Right lobe of liver (tissue), 6 donors: ENCODE data around the gene NUMB. TPM values are rescaled to one million over a fixed set of nuclear protein-coding genes. Genes with fewer than 3 reads are reported as not detected.
A peak's percentile ranks its signal among the peaks of the same experiment; 100 is the strongest.

Experiments
- ATAC-seq, 4 donors: fragments of 200-7000 bp; cut with Tn5 transposase; one replicate each; pipeline ENCODE4 v1.9.1; 2020; ENCODE audit warnings: mild to moderate bottlenecking in 4 of 4, moderate library complexity in 4 of 4
- DNase-seq, 3 donors: peaks; one replicate each; pipeline ENCODE4 v3.0.0-alpha.2; 2020
- H3K27ac ChIP-seq, 3 donors: fragments of 200-600 bp; one replicate each; pipeline ENCODE4 v1.8.0; 2022
- H3K27me3 ChIP-seq, 2 donors: fragments of 200-600 bp; one replicate each; pipeline ENCODE4 v1.8.0; 2022
- H3K36me3 ChIP-seq, 4 donors: fragments of 200-600 bp; sonication (generic) in 1 of 4; one replicate each; pipeline versions ENCODE4 v1.5.1 to v1.8.0; 2017 to 2022; ENCODE audit warnings: control low read depth in 1 of 4
- H3K4me1 ChIP-seq, 4 donors: fragments of 200-600 bp; sonication (generic) in 1 of 4; one replicate each; pipeline versions ENCODE4 v1.5.1 to v1.8.0; 2017 to 2022; ENCODE audit warnings: control low read depth in 1 of 4
- H3K4me3 ChIP-seq, 3 donors: fragments of 200-600 bp; one replicate each; pipeline ENCODE4 v1.8.0; 2022
- H3K9me3 ChIP-seq, 4 donors: fragments of 200-600 bp; sonication (generic) in 1 of 4; one replicate each; pipeline versions ENCODE4 v1.5.1 to v1.8.0; 2017 to 2022; ENCODE audit warnings: control low read depth in 1 of 4
- POLR2A ChIP-seq: fragments of 450-650 bp; IDR thresholded peaks from one replicate; pipeline ENCODE4 v1.6.1; 2017; ENCODE audit warnings: antibody characterized with exemption, mild to moderate bottlenecking
- WGBS: methylation state at CpG from one replicate; pipeline ENCODE4 v1.1.6; 2018; ENCODE audit warnings: low coverage, low lambda C conversion rate; ENCODE audit not compliant: insufficient coverage; ENCODE audit errors: missing lambda C conversion rate; 5-methylcytosine and 5-hydroxymethylcytosine counted together
- intact Hi-C, 2 donors: fragments of 100-400 bp; cut with DNase I; formaldehyde crosslinking; loops; one replicate each; pipeline versions ENCODE4 v1.11.2 to v1.14.1; 2022
- total RNA-seq, 6 experiments: library from RNA; depleted of rRNA in 2 of 6; stranded (reverse); fragments of >200 nt in 2 of 6; fragmentation: NEBNext Ultra II Directional in 3 of 6; extraction: Animal tissue kit (Norgen Biotek cat#: 25700) in 3 of 6; gene quantifications; one replicate each; pipeline versions ENCODE4 v1.1.0 to v1.2.4, GENCODE V29; 2016 to 2023
- TF ChIP-seq, protein P1 (sequence below), 4 donors: fragments of 200-600 bp in 3 of 4; fragments of 450-650 bp in 1 of 4; IDR thresholded peaks; one replicate each; pipeline versions ENCODE4 v1.5.1 to v1.8.0; 2016 to 2022; ENCODE audit warnings: antibody characterized with exemption in 4 of 4, mild to moderate bottlenecking in 2 of 4
- donor health status: DM: no; HTN: yes; CAD: no.
- donor health status: DM: no; HTN: no; CAD: no.
- donor health status: DM: no; HTN: no; CAD: no.
- donor health status: DM: no; HTN: yes; CAD: no.
- donor health status: DM: no; HTN: yes; CAD: no.

The NUMB gene
- total RNA-seq, 6 experiments from 2014 or later = 28.3 to 48.4 (median 43.7) TPM

DNA sequence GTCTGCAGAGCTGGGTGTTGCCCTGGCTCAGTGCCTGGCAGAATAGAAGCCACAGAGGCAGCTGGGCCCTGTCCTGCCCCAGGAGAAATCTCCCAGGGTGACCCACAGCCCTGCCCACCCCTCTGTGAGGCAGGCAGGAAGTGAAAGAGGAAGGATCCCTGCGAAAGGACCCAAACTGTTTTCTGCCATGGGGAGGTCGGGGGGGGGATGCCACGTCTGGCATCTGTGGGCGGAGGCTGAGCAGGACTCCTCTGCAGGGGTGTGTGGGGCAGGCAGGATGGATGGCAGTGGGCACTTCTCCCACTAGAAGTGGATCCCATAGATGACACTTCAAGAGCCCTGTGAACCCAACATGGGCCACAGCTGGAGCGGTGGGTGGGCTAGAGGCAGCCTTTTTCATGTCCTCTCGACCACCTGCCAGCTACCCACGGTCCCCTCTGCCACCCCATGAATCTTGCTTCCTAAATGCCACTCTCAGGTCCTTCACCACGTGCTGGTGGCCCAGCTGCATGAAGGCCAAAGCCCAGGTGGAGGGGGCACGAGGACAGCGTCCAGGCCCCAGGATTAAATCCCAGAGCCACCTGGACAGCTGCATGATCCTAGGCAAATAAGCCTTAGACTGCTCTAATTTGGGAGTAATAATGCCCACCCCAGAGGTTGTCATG, 217.4 kb downstream of the NUMB start:
- intact Hi-C loops = no loop called here
- ATAC-seq = peak in 3 of 4 donors; percentile 10 to 51 (median 12)
- peak in 2 of 3 donors; percentile 20 to 48 for DNase-seq
- Histone ChIP-seq H3K27ac (no peak overlapping the region), H3K27me3 (peaks cover 0 to 5% of the 10 kb centered on the region in 2 donors), H3K9me3 (no peaks in the 10 kb centered on the region), H3K4me3 (no peak overlapping the region), H3K4me1 (peaks cover 0 to 21% (median 0%) of the 10 kb centered on the region in 4 donors), H3K36me3 (no peaks in the 10 kb centered on the region)
- TF ChIP-seq POLR2A = no peak
- TF ChIP-seq, protein P1, sequence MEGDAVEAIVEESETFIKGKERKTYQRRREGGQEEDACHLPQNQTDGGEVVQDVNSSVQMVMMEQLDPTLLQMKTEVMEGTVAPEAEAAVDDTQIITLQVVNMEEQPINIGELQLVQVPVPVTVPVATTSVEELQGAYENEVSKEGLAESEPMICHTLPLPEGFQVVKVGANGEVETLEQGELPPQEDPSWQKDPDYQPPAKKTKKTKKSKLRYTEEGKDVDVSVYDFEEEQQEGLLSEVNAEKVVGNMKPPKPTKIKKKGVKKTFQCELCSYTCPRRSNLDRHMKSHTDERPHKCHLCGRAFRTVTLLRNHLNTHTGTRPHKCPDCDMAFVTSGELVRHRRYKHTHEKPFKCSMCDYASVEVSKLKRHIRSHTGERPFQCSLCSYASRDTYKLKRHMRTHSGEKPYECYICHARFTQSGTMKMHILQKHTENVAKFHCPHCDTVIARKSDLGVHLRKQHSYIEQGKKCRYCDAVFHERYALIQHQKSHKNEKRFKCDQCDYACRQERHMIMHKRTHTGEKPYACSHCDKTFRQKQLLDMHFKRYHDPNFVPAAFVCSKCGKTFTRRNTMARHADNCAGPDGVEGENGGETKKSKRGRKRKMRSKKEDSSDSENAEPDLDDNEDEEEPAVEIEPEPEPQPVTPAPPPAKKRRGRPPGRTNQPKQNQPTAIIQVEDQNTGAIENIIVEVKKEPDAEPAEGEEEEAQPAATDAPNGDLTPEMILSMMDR (IDR thresholded peaks at IDR 0.05) = no peak
- 63% methylated on average over 4 of the region's 10 CpGs for WGBS

DNA sequence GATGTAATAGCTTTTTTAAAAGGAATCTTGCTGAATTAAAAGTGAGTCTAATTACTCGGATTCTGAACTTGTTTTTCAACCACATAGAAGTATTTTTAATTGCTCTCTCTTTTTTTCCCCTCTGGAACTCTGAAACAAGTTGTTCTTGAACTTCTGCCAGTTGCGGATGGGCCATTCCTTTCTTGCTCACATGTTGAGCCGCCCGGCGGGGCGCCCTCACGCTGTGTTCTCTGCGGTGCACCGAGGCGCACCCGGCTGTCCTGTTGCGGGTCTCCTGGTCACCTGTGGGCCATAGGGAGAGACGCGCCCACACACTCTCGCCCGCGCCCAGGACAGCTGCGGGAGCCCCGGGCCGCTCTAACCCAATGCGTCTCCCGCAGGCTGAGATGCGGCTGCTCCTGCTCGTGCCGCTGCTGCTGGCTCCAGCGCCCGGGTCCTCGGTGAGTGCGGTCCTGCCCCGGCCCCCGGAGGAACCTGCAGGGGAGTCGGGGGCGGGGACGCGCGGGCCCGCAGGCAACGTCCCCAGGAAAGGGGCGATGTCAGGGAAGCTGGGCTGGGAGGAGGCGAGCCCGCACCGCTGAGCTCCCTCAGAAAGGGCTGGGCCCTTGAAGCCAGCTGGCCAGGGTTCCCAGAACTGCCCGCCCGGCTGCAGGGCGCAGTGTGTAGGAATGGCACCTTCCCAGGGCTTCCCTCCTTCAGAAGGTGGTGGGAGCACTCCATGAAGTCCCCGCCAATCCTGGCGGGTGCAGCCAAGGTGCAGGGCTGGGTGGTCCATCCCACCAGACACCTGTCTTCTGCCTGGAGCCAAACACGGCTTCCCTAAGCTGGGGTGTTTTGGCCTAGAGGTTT, 218.7 kb downstream of the NUMB start:
- peaks cover 0 to 21% (median 0%) of the 10 kb centered on the region in 4 donors for H3K4me1 ChIP-seq
- 8% methylated on average over 13 of the region's 48 CpGs for WGBS
- ATAC-seq (peak; percentile 16 to 46 (median 36)), DNase-seq (peak in 2 of 3 donors; percentile 57 to 60)
- TF ChIP-seq POLR2A = no peak
- TF ChIP-seq, protein P1 (IDR thresholded peaks at IDR 0.05) = no peak
- H3K27me3 ChIP-seq = peaks cover 0 to 5% of the 10 kb centered on the region in 2 donors
- H3K9me3 ChIP-seq = no peaks in the 10 kb centered on the region
- no peaks in the 10 kb centered on the region for H3K36me3 ChIP-seq
- intact Hi-C loops = no loop called here
- H3K4me3 ChIP-seq = peak overlapping the region in 1 of 3 donors; percentile 10
- H3K27ac ChIP-seq = no peak overlapping the region

DNA sequence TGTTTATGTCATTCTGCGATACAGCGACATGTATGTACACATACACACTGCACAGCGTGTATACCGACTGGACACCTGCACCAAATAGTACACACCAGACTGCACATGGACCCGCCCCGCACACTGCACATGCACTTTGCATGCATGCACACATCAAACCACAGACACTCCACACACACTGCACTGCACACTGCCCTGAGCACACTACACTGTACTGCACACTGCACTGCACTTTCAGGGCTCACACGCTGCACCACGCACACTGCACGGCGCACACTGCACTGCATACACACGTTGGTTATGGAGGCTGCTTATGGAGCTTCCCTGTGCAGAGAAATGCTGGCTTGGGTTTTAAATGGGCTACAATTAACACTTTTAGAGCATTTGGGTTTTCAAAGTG, 219.4 kb downstream of the NUMB start:
- H3K27ac ChIP-seq = no peak overlapping the region
- peak in 1 of 3 donors; percentile 44 for DNase-seq
- peaks cover 0 to 21% (median 0%) of the 10 kb centered on the region in 4 donors for H3K4me1 ChIP-seq
- ATAC-seq = no peak
- TF ChIP-seq, protein P1 (IDR thresholded peaks at IDR 0.05) = no peak
- TF ChIP-seq POLR2A = no peak
- no peak overlapping the region for H3K4me3 ChIP-seq
- no peaks in the 10 kb centered on the region for H3K9me3 ChIP-seq
- 93% methylated on average over 8 of the region's 11 CpGs for WGBS
- intact Hi-C loops = no loop called here
- H3K36me3 ChIP-seq = no peaks in the 10 kb centered on the region
- H3K27me3 ChIP-seq = peaks cover 0 to 5% of the 10 kb centered on the region in 2 donors

DNA sequence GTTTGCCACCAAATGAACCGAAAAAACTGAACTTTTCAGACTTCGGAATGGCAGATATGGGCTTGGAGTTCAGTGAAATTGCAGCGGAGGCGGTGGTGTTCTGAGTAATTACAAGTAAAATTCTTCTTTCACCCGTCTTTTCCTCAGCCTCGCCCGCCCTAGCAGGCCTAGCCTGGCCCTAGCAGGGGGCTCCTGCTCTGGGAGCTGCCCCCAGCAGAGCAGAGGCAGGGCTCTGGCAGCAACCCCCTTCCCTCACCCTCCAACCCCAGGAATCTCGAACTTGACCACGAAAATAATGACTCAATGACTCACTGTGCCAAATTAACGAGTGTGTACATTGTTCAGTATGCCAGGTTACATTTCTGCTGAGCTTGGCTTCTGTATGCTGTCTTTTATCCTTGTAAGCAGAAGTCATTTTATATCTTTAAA, 219.9 kb downstream of the NUMB start:
- Histone ChIP-seq H3K27me3 (peaks cover 0 to 5% of the 10 kb centered on the region in 2 donors), H3K4me1 (peaks cover 0 to 21% (median 0%) of the 10 kb centered on the region in 4 donors), H3K4me3 (peak overlapping the region; percentile 27 to 43 (median 31)), H3K9me3 (no peaks in the 10 kb centered on the region), H3K27ac (no peak overlapping the region), H3K36me3 (no peaks in the 10 kb centered on the region)
- 15% methylated on average over 9 of the region's 10 CpGs for WGBS
- intact Hi-C loops = no loop called here
- no peak for TF ChIP-seq POLR2A
- TF ChIP-seq, protein P1 (IDR thresholded peaks at IDR 0.05) = no peak
- DNase-seq (no peak), ATAC-seq (peak in 1 of 4 donors; percentile 8)
